Small intestine (tissue), 7 donors: ENCODE results near the gene CPTP. TPM values are rescaled to one million over a fixed set of nuclear protein-coding genes. Genes with fewer than 3 reads are reported as not detected.
"Not testable (repeated sequence)": the region's sequence is repeated elsewhere in the genome, so short reads cannot be mapped to it uniquely, and the experiment has no call there.

ENCODE experiments used
- DNase-seq, 2 donors: peaks; one replicate each; pipeline versions ENCODE4 v3.0.0 to v3.0.0-alpha.2; 2013
- FAIRE-seq: peaks from 2 replicates; lab custom pipeline; 2012; peaks lifted over from hg19 to GRCh38; lab: Jason Lieb, UNC
- H3K27ac ChIP-seq, 3 donors: one replicate each; pipeline ENCODE4 v1.5.1; 2013; ENCODE audit warnings: low read length in 2 of 3, mild to moderate bottlenecking in 2 of 3, control low read depth in 1 of 3, inconsistent platforms in 1 of 3, low read depth in 1 of 3, moderate library complexity in 1 of 3
- H3K27me3 ChIP-seq, 3 donors: one replicate each; pipeline ENCODE4 v1.6.1; 2013; ENCODE audit warnings: low read length in 3 of 3, inconsistent platforms in 1 of 3; ENCODE audit not compliant: control insufficient read depth in 3 of 3, insufficient read depth in 3 of 3
- H3K36me3 ChIP-seq, 3 donors: one replicate each; pipeline ENCODE4 v1.6.1; 2013; ENCODE audit warnings: low read length in 3 of 3, inconsistent platforms in 1 of 3, low read depth in 1 of 3, mild to moderate bottlenecking in 1 of 3, moderate library complexity in 1 of 3; ENCODE audit not compliant: control insufficient read depth in 3 of 3, insufficient read depth in 2 of 3
- H3K4me1 ChIP-seq, 3 donors: one replicate each; pipeline ENCODE4 v1.6.1; 2013; ENCODE audit warnings: low read length in 2 of 3, inconsistent platforms in 1 of 3, low read depth in 1 of 3, mild to moderate bottlenecking in 1 of 3, moderate library complexity in 1 of 3; ENCODE audit not compliant: control insufficient read depth in 3 of 3, insufficient read depth in 2 of 3
- H3K4me3 ChIP-seq, 3 donors: one replicate each; pipeline ENCODE4 v1.5.1; 2013; ENCODE audit warnings: low read length in 3 of 3, control low read depth in 1 of 3, inconsistent platforms in 1 of 3, low read depth in 1 of 3, mild to moderate bottlenecking in 1 of 3, moderate library complexity in 1 of 3
- H3K9me3 ChIP-seq, 2 donors: one replicate each; pipeline ENCODE4 v1.6.1; 2013; ENCODE audit warnings: low read depth in 1 of 2, low read length in 1 of 2; ENCODE audit not compliant: control insufficient read depth in 2 of 2, insufficient read depth in 1 of 2
- WGBS, 3 donors: extraction: QIAGEN DNeasy Blood & Tissue Kit; methylation state at CpG; one replicate each; pipeline ENCODE4 v1.1.7; 2013; 5-methylcytosine and 5-hydroxymethylcytosine counted together
- polyA plus RNA-seq, 4 donors: library from polyadenylated mRNA; stranded (reverse) in 3 of 4; unstranded in 1 of 4; fragments of 200-250 nt in 3 of 4; fragments of 120-200 nt in 1 of 4; gene quantifications; one replicate each; pipeline versions ENCODE4 v1.2.1 to v1.2.3, GENCODE V29; 2013
- donor health status: healthy with polysubstance abuse.
- donor health status: control.
- donor health status: control.
- donor health status: Bipolar disorder and iron deficiency.
- donor health status: healthy.

The CPTP gene
- polyA plus RNA-seq, 4 donors, result 18.5 to 71.3 (median 45.1) TPM

DNA sequence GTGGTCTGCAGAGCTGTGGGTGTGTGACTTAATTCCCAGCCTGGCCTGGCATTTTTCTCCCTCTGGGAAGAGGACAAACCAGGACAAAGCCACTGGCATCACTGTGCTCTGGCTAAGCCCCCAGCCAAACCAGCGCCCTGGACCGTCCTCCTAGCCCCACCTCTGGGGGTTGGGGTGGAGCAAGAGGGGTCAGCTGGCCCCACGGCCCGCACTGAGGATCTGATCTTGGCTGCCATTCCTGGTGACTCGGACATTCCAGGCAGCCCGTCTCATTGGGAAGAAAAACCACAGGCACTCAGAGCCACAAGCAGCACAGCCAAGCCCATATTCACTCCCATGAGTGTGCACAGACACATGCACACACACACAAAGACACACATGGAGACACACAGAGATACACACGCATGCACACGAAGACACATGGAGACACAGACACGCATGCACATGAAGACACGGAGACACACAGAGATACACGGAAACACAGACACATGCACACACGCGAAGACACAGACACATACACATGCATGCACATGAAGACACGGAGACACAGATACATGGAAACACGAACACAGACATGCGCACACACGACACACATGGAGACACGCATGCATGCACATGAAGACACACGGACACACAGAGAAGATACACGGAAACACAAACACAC is 36.0 kb downstream of the CPTP start:
- peak overlapping the region in 2 of 3 donors; percentile 19 to 97 for H3K27ac ChIP-seq
- 69 to 75% (median 74%) methylated on average over 20 of the region's 20 CpGs for WGBS, 3 donors
- DNase-seq, result no peak
- no peak for FAIRE-seq
- no peak overlapping the region for H3K4me3 ChIP-seq
- H3K9me3 ChIP-seq, result no peaks in the 10 kb centered on the region
- peaks cover 0 to 47% (median 0%) of the 10 kb centered on the region in 3 donors for H3K4me1 ChIP-seq
- no peaks in the 10 kb centered on the region for H3K27me3 ChIP-seq
- H3K36me3 ChIP-seq, result peaks cover 0 to 6% (median 0%) of the 10 kb centered on the region in 3 donors

DNA sequence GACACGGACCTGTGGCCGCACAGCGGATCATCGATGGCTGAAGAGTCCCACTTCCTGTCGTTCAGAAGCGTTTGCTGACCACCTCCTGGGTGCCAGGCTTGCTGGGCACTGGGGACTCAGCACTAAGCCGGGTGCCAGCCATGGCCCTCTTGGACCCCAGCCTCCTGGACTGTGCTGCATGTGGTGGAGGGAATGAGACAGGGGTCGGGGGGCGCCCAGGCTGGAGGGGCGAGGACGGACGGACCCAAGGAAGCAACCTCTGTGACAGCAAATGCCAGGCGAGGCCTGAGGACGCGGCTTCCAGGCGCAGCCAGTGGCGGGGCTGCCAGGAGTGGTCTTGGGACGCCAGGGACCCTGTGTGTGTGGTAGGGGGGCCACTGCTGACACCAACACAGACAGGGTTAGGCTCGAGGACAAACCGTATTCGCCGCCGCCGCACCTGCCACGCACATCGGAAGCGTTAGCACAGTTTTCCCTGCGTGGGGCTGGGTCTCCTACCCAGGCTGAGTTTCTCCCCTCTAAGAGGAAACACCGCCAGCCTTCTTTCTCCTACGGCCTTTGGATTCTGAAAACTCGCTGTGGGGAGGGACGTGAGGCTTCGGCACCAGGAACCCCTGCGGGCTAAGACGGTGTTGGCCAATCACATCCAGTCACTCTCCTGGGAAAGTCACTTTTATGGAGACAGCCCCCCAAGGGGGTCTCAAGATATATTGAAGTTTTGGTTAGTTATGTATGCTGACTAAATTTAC is 36.8 kb downstream of the CPTP start:
- peaks cover 0 to 3% of the 10 kb centered on the region in 2 donors for H3K9me3 ChIP-seq
- no peaks in the 10 kb centered on the region for H3K27me3 ChIP-seq
- peaks cover 0 to 6% (median 0%) of the 10 kb centered on the region in 3 donors for H3K36me3 ChIP-seq
- H3K4me3 ChIP-seq, result no peak overlapping the region
- WGBS, 3 donors, result 71 to 77% (median 73%) methylated on average over 30 to 35 of the region's 35 CpGs
- FAIRE-seq, result no peak
- DNase-seq, result no peak
- H3K27ac ChIP-seq, result peak overlapping the region in 2 of 3 donors; percentile 19 to 49
- H3K4me1 ChIP-seq, result peaks cover 0 to 47% (median 0%) of the 10 kb centered on the region in 3 donors

DNA sequence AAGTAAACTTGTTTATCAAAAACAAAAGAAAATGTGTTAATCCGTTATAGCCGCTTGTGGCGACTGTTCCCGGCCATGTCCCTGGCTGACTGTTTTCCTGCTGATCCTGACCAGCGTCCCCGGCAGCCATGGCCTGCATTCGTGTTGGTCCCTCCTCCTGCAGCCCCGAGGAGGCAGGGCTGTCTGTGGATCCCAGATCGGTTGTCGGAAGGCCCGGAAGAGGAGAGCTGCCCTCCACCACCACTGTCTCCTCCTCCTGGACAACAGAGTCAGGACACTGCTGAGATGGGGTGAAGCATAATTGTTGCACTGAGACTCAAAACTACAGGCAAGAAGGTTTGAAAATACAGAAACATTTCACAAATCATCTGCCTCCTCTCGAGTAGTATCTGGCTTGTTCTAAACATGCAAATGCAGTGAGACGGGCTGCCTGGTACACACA is 37.4 kb downstream of the CPTP start:
- Histone ChIP-seq H3K4me1 (peaks cover 0 to 43% (median 0%) of the 10 kb centered on the region in 3 donors), H3K36me3 (peaks cover 0 to 2% (median 0%) of the 10 kb centered on the region in 3 donors), H3K27ac (peak overlapping the region in 2 of 3 donors; percentile 49 to 67), H3K4me3 (no peak overlapping the region), H3K27me3 (no peaks in the 10 kb centered on the region), H3K9me3 (peaks cover 0 to 3% of the 10 kb centered on the region in 2 donors)
- peak in 1 of 2 donors; percentile 55 for DNase-seq
- 26 to 36% (median 31%) methylated on average over 13 of the region's 13 CpGs for WGBS, 3 donors
- FAIRE-seq, result no peak

DNA sequence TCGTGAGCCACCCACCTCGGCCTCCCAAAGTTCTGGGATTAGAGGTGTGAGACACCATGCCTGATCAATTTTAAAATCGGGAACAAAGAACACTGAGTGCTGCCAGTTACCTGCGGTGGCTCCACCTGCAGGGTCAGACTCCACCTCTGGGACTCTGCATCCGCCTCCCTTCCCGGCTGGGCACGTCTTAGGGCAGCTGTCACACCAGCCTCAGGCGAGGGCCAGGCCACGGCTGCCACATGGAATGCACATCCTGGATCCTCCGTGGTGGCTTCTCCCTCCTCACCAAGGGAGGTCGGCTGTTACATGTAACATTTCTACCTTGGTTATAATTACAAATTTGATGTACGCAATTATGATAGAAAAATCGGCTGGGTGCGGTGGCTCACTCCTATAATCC is 39.7 kb downstream of the CPTP start:
- Histone ChIP-seq H3K27me3 (no peaks in the 10 kb centered on the region), H3K36me3 (no peaks in the 10 kb centered on the region), H3K27ac (no peak overlapping the region), H3K4me3 (no peak overlapping the region), H3K9me3 (peaks cover 0 to 5% of the 10 kb centered on the region in 2 donors), H3K4me1 (peaks cover 0 to 24% (median 0%) of the 10 kb centered on the region in 3 donors)
- FAIRE-seq, result no peak
- WGBS, 3 donors, result 36 to 67% (median 42%) methylated on average over 14 of the region's 14 CpGs
- DNase-seq, result peak in 1 of 2 donors; percentile 56

DNA sequence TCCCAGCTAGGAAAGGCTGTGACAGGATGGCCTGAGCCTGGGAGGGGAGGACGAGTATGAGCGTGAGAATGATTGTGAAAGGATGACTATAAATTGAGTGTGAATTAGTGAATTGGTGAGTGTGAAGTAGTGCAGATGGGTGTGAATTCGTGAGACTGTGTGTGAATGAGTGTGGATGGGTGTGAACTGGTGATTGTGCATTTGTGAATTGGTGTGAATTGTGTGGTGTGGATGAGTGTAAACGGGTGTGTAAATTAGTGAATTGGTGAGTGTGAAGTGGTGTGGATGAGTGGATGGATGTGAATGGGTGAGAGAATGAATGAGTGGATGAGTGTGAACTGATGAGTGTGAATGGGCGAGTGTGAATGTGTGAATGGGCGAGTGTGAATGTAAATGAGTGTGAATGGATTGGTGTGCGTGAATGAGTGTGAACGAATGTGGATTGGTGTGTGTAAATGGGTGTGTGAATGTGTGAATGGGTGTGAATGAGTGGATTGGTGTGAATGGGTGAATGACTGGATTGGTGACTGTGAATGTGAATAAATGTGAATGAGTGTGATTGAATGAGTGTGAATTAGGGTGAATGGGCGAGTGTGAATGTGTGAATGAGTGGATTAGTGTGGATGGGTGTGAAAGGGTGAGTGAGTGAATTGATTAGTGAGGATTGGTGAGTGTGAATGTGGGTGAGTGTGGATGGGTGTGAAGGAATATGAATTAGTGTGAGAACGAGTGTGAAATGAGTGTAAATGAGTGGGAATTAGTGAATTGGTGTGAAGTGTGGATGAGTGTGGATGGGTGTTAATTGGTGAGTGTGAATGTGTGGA is 41.5 kb downstream of the CPTP start:
- H3K4me1 ChIP-seq, result peaks cover 0 to 10% (median 0%) of the 10 kb centered on the region in 3 donors
- peaks cover 0 to 4% (median 0%) of the 10 kb centered on the region in 3 donors for H3K36me3 ChIP-seq
- FAIRE-seq (no peak), DNase-seq (no peak)
- H3K4me3 ChIP-seq, result no peak overlapping the region
- H3K27ac ChIP-seq, result no peak overlapping the region
- WGBS, 3 donors, result 80 to 84% (median 83%) methylated on average over 10 of the region's 10 CpGs
- peaks cover 0 to 5% of the 10 kb centered on the region in 2 donors for H3K9me3 ChIP-seq
- no peaks in the 10 kb centered on the region for H3K27me3 ChIP-seq

DNA sequence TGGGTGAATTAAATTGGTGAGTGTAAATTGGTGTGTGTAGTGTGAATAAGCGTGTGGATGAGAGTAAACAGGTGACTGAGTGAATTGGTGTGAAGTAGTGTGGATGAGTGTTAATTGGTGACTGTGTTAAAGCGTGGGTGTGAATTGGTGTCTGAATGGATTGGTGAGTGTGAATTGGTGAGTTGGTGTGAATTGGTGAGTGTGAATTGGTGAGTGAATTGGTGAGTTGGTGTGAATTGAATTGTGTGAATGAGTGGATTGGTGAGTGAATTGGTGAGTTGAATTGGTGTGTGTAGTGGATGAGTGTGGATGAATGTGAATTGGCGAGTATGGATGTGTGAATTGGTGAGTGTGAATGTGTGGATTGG is 42.1 kb downstream of the CPTP start:
- DNase-seq (no peak), FAIRE-seq (no peak)
- WGBS, 3 donors, result 96 to 100% (median 97%) methylated on average over 3 of the region's 3 CpGs
- Histone ChIP-seq H3K4me1 (peaks cover 0 to 12% (median 0%) of the 10 kb centered on the region in 3 donors), H3K4me3 (no peak overlapping the region), H3K36me3 (peaks cover 0 to 10% (median 0%) of the 10 kb centered on the region in 3 donors), H3K9me3 (peaks cover 0 to 5% of the 10 kb centered on the region in 2 donors), H3K27ac (no peak overlapping the region), H3K27me3 (no peaks in the 10 kb centered on the region)

DNA sequence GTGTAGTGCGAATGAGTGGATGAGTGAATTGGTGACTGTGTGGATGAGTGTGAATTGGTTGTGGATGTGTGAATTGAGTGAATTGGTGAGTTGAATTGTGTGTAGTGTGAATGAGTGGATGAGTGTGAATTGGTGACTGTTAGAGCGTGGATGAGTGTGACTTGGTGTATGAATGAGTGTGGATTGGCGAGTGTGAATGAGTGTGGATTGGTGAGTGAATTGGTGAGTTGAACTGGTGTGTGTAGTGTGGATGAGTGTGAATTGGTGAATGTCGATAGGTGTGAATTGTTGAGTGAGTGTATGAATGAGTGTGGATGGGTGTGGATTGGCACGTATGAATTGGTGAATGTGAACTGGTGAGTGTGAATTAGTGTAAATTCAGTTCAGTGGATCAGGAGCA is 42.7 kb downstream of the CPTP start:
- no peak overlapping the region for H3K4me3 ChIP-seq
- no peak for DNase-seq
- no peak overlapping the region for H3K27ac ChIP-seq
- no peak for FAIRE-seq
- 97 to 98% (median 97%) methylated on average over 5 of the region's 5 CpGs for WGBS, 3 donors
- peaks cover 0 to 12% (median 0%) of the 10 kb centered on the region in 3 donors for H3K4me1 ChIP-seq
- peaks cover 0 to 5% of the 10 kb centered on the region in 2 donors for H3K9me3 ChIP-seq
- H3K36me3 ChIP-seq, result peaks cover 0 to 14% (median 0%) of the 10 kb centered on the region in 3 donors
- no peaks in the 10 kb centered on the region for H3K27me3 ChIP-seq

DNA sequence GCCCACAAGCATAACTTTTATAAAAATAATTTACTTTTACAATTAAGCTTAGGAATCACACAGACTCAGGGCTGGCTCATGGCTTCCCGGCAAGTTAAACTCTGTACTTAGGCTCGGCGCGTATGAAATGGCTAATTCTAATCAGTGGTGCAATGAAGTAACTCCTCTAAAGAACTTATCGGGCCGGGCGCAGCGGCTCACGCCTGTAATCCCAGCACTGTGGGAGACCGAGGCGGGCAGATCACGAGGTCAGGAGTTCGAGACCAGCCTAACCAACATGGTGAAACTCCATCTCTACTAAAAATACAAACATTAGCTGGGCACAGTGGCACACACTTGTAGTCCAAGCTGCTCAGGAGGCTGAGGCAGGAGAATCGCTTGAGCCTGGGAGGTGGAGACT is 45.5 kb downstream of the CPTP start:
- not testable (repeated sequence) for H3K9me3 ChIP-seq, DNase-seq, H3K27me3 ChIP-seq, FAIRE-seq, H3K27ac ChIP-seq, H3K4me3 ChIP-seq
- Histone ChIP-seq H3K4me1 (peaks cover 0 to 28% (median 3%) of the 10 kb centered on the region in 3 donors), H3K36me3 (peaks cover 0 to 32% (median 3%) of the 10 kb centered on the region in 3 donors)
- 90 to 93% (median 93%) methylated on average over 14 of the region's 14 CpGs for WGBS, 3 donors
